Activated CD8-positive, alpha-beta T cell treated with anti-CD3 and anti-CD28 coated beads, Interleukin-2, amount 10 ng/mL, durations not matched to agents 7 days and 5 days (primary cell): Measurements from ENCODE around the gene HTRA1. TPM values are rescaled to one million over a fixed set of nuclear protein-coding genes. Genes with fewer than 3 reads are reported as not detected.

Source experiments
- ATAC-seq: fragments of 150-1000 bp; cut with Tn5 transposase; one replicate; pipeline ENCODE4 v1.10.0; 2021; ENCODE audit warnings: moderate library complexity
- CTCF ChIA-PET: fragments of 350-600 bp; sonication (Branson Sonifier 250); formaldehyde crosslinking; loops from one replicate; lab custom pipeline; 2021; ENCODE audit warnings: antibody characterized with exemption; lab: Charles Lee
- POLR2A ChIA-PET: fragments of 350-600 bp; sonication (Branson Sonifier 250); formaldehyde crosslinking; loops from one replicate; lab custom pipeline; 2021; ENCODE audit warnings: antibody characterized with exemption; lab: Charles Lee
- DNase-seq: peaks from one replicate; pipeline ENCODE4 v3.0.0-alpha.2; 2020
- H3K27ac Mint-ChIP-seq: one replicate; pipeline ENCODE4 v1.8.0; 2021; ENCODE audit warnings: mild to moderate bottlenecking, mixed read lengths
- H3K27me3 Mint-ChIP-seq: one replicate; pipeline ENCODE4 v1.8.0; 2021; ENCODE audit warnings: low read depth, mixed read lengths
- H3K36me3 Mint-ChIP-seq: one replicate; pipeline ENCODE4 v1.8.0; 2021; ENCODE audit warnings: low read depth, mixed read lengths
- H3K4me1 Mint-ChIP-seq: one replicate; pipeline ENCODE4 v1.8.0; 2021; ENCODE audit warnings: low read depth, mixed read lengths
- H3K4me3 Mint-ChIP-seq: one replicate; pipeline ENCODE4 v1.8.0; 2021; ENCODE audit warnings: mild to moderate bottlenecking, mixed read lengths
- H3K9me3 Mint-ChIP-seq: one replicate; pipeline ENCODE4 v1.8.0; 2022; ENCODE audit warnings: mixed read lengths; ENCODE audit not compliant: insufficient read depth
- total RNA-seq, 2 experiments: library from RNA; stranded (reverse); gene quantifications; one replicate each; pipeline ENCODE4 v1.2.3, GENCODE V29; 2021

The HTRA1 gene
- total RNA-seq, result not detected

DNA sequence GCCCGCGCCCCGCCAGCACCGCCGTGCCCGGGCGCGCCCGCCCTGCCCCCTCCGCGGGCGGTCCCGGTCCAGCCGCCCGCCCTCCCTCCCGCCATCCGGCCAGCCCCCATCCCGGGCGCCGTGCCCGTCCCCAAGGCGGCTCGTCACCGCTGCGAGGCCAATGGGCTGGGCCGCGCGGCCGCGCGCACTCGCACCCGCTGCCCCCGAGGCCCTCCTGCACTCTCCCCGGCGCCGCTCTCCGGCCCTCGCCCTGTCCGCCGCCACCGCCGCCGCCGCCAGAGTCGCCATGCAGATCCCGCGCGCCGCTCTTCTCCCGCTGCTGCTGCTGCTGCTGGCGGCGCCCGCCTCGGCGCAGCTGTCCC lies at the start of gene HTRA1:
Gene HTRA1 (plus strand): TSS at position 187 of the 362 bp plus-strand sequence. CDS start 100 bp downstream, at position 287.
- H3K4me1 Mint-ChIP-seq, result peaks cover 8% of the 10 kb centered on the region
- no peak for DNase-seq
- peak; percentile 34 for ATAC-seq
- H3K27me3 Mint-ChIP-seq, result peaks cover 75% of the 10 kb centered on the region
- no peaks in the 10 kb centered on the region for H3K9me3 Mint-ChIP-seq
- ChIA-PET CTCF (no interaction called here), POLR2A (no interaction called here)
- no peaks in the 10 kb centered on the region for H3K36me3 Mint-ChIP-seq
- no peak within 1 kb of the TSS for H3K27ac Mint-ChIP-seq
- peak within 1 kb of the TSS; percentile 63 for H3K4me3 Mint-ChIP-seq

DNA sequence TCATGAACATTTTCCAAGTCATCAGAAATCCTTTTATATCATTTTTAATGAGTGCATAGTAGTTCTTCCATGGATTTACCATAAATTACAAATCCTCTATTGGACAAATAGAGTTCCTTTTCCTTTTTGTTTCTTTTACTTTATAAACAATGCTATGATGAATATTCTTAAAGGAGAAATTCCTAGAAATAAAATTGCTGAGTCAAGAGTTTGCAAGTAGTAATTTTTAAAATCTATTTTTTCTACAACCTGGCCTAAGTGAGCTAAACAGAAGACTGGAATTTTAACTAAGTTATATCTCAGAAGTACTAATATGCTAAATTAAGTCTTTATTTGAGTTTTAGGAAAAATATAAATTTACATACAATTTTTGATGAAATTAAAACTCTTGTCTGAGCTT lies 48.0 kb upstream of the HTRA1 start:
- no peak overlapping the region for H3K27ac Mint-ChIP-seq
- H3K36me3 Mint-ChIP-seq, result peaks cover 42% of the 10 kb centered on the region
- ATAC-seq, result no peak
- peaks cover 25% of the 10 kb centered on the region for H3K4me1 Mint-ChIP-seq
- ChIA-PET CTCF (no interaction called here), POLR2A (no interaction called here)
- DNase-seq, result no peak
- H3K9me3 Mint-ChIP-seq, result no peaks in the 10 kb centered on the region
- no peaks in the 10 kb centered on the region for H3K27me3 Mint-ChIP-seq
- no peak overlapping the region for H3K4me3 Mint-ChIP-seq

DNA sequence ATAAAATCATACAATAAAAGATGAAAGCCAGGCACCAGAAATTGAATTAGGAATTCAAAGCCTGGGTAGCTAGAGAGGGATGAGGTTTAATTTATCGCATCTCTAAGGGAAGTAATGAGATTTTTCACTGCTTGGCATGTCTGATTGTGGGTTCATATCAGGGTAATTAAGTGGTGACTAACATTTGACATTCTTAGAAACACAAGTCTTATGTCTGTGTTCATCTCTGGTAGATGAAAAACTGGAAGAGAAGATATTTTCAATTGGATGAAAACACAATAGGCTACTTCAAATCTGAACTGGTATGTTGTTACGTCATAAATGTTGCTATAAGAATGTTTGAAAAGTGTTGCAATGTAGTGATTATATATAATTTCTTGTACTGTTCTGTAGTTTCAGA lies 43.7 kb upstream of the HTRA1 start:
- H3K4me3 Mint-ChIP-seq, result no peak overlapping the region

DNA sequence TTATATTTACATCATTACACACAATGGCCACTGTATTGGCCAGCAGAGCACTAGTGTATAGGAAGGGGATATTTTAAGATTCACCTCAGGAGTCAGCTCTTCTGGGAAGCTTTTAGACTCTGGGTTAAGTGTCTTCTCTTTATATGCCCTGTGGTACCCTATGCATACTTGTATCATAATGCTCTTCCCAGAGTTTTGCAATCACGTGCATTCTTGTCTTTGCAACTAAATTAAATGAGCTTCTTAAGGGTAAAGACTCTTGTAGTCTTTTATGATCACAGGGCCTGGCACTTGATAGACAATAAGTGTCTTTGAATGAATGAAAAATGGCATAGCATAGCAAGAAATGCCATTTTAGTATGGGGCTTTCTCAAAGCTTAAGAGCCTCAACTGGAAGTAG lies 42.3 kb upstream of the HTRA1 start:
- no peaks in the 10 kb centered on the region for H3K27me3 Mint-ChIP-seq
- DNase-seq, result no peak
- H3K4me1 Mint-ChIP-seq, result peaks cover 61% of the 10 kb centered on the region
- ChIA-PET CTCF (interaction anchor here (0.7 to 1.7 kb wide), 6 partner anchors 15 to 76 kb away, joined by 3 to 5 read pairs (median 4); partner anchors contain the start of gene PLEKHA1), POLR2A (no interaction called here)
- no peak for ATAC-seq
- H3K9me3 Mint-ChIP-seq, result no peaks in the 10 kb centered on the region
- peaks cover 56% of the 10 kb centered on the region for H3K36me3 Mint-ChIP-seq
- H3K4me3 Mint-ChIP-seq, result no peak overlapping the region
- H3K27ac Mint-ChIP-seq, result no peak overlapping the region

More for the DNA sequence above, 43.7 kb upstream of the HTRA1 start:
- Mint-ChIP-seq H3K36me3 (peaks cover 57% of the 10 kb centered on the region), H3K27me3 (no peaks in the 10 kb centered on the region), H3K27ac (no peak overlapping the region), H3K4me1 (peaks cover 57% of the 10 kb centered on the region), H3K9me3 (no peaks in the 10 kb centered on the region)
- ATAC-seq, result no peak
- no peak for DNase-seq
- CTCF ChIA-PET, result no interaction called here
- POLR2A ChIA-PET, result no interaction called here

DNA sequence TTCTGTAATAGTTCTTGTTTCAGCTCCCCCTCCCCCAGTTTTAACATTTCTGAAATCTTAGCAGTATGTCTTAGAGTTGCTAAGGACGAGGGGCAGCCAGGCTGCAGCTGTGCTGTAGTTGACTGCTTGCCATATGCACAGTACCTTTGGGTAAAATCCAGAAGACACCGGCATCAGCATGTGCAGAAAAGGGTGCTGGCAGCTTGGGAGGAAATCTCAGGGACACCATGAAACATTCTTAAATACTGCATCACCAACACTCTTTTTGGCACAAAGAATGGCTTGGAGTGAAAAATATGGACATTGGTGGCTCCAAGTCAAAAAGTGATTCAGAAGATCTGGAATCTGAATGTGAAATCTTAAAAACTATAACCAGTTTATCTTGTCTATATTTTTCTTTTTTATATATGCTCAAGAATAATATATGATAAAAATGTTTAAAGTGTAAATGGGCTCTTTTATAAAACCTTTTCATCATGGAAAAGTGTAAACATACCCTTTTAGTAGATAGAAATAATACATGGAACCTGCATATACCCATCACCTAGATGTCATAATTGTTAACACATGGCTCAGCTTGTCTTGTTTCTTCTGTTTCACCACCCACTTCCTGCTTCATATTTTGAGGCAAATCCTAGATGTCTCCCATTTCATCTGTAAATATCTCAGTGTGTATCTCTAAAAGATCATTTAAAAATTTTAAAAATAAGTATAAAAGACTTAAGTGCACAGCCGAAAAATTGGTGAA lies 41.3 kb upstream of the HTRA1 start:
- no peak overlapping the region for H3K4me3 Mint-ChIP-seq
- peaks cover 47% of the 10 kb centered on the region for H3K36me3 Mint-ChIP-seq
- ChIA-PET CTCF (interaction anchor here (1.0 to 1.7 kb wide), 5 partner anchors 14 to 145 kb away, joined by 3 to 5 read pairs (median 4); no protein-coding TSS in a partner anchor), POLR2A (no interaction called here)
- H3K27ac Mint-ChIP-seq, result no peak overlapping the region
- DNase-seq (no peak), ATAC-seq (no peak)
- no peaks in the 10 kb centered on the region for H3K27me3 Mint-ChIP-seq
- H3K9me3 Mint-ChIP-seq, result no peaks in the 10 kb centered on the region
- peaks cover 63% of the 10 kb centered on the region for H3K4me1 Mint-ChIP-seq

DNA sequence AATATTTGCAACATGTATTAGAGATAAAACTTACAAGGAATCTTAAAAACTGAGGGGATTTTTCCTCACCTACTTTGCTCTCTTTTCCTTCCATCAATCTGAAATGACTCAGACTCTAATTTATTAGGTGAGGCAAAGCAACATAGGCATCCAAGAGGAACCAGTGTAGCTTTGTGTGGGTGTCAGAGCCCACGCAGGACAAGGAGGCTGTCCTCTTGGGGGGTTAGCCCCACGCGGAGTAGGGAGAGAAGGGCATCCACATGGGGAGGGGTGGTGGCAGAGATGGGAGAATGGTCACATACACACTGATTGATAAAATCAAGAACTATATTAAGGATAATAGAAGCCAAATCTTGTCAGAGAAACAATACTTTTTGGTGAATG lies 40.7 kb upstream of the HTRA1 start:
- Mint-ChIP-seq H3K27ac (peak overlapping the region; percentile 42), H3K4me3 (no peak overlapping the region), H3K9me3 (no peaks in the 10 kb centered on the region), H3K36me3 (peaks cover 45% of the 10 kb centered on the region), H3K4me1 (peaks cover 62% of the 10 kb centered on the region), H3K27me3 (no peaks in the 10 kb centered on the region)
- POLR2A ChIA-PET, result no interaction called here
- CTCF ChIA-PET, result no interaction called here
- ATAC-seq, result no peak
- no peak for DNase-seq

DNA sequence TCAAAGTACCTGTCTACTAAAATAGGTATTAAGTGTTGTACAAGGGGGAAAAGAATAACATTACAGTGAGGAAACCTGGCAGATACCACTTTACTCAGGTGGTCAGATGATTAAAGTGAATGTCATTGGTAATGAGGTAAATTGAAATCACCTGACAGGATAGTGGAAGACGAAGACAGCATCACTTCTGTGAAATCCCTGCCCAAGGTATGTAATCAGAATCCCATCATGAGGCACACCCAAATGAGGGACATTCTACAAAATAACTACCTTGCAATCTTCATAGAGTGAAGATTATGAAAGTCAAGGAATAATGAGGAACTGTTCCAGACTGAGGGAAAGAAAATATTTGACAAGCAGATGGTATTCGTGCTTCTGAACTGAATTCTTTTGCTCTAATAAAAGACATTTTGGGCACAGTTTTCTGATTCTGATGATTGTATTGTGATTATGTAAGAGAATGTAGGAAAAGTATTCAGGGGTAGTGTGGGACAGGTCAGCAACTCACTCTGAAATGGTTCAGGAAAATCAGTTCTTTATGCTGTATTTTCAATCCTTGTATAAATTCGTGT lies 40.2 kb upstream of the HTRA1 start:
- ATAC-seq, result no peak
- ChIA-PET POLR2A (no interaction called here), CTCF (interaction anchor here (1.1 to 1.7 kb wide), 2 partner anchors 12 to 14 kb away, joined by 3 to 5 read pairs; no protein-coding TSS in a partner anchor)
- Mint-ChIP-seq H3K27ac (peak overlapping the region; percentile 53), H3K27me3 (no peaks in the 10 kb centered on the region), H3K4me3 (peak overlapping the region; percentile 2), H3K9me3 (no peaks in the 10 kb centered on the region), H3K36me3 (peaks cover 43% of the 10 kb centered on the region), H3K4me1 (peaks cover 57% of the 10 kb centered on the region)
- DNase-seq, result no peak

DNA sequence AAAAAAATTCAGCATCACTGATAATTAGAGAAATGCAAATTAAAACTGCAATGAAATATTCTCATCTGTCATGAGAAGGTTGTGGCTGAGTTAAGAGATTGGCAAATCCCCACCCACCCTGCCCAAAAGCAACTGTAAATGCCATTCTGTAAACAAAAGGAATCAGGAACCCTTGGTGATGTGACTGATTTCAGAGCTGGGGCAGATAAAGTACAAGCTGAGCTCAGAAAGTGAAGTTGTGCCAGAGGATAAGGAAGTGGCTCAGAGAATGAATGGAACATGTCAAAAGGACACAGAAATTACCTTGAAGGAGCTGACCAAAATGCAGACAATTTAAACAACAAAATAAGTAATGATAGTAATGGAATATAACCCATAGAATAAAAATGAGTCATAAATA lies 39.6 kb upstream of the HTRA1 start:
- DNase-seq (no peak), ATAC-seq (no peak)
- Mint-ChIP-seq H3K4me3 (no peak overlapping the region), H3K36me3 (peaks cover 37% of the 10 kb centered on the region), H3K4me1 (peaks cover 54% of the 10 kb centered on the region), H3K9me3 (no peaks in the 10 kb centered on the region), H3K27me3 (no peaks in the 10 kb centered on the region), H3K27ac (peak overlapping the region; percentile 48)
- ChIA-PET POLR2A (no interaction called here), CTCF (interaction anchor here (0.6 to 1.7 kb wide), 4 partner anchors 11 to 821 kb away, joined by 3 to 5 read pairs (median 3); no protein-coding TSS in a partner anchor)

DNA sequence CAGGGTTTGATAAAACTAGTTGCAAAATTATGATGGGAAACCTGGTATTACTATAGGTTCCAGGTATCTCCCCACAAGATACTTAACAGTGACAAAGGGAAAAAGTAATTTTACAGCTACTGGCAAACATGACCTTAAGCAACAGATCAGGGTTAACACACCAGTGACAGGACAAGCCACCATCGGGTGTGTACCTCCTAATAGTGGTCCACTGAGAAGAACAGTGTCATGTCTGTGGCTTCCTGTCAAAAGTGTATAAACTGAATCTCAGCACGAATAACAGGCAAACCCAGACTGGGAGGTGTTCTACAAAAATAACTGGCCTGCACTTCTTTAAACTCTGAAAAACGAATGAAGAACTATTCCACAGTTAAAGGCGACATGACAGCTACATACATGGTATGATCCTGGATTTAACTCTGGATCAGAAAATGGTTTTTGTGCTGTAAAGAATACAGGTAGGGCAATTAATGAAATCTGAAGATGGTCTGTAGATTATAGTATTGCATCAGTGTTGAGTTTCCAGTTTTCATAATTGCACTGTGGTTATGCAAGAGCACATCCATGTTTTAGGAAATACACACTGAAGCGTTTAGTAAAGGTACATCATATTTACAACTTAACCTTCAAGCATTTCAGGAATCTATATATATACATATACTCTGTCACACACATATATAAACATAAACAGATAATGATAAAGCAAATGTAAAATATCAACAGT lies 38.9 kb upstream of the HTRA1 start:
- Mint-ChIP-seq H3K27ac (peak overlapping the region; percentile 69), H3K4me3 (peak overlapping the region; percentile 43), H3K36me3 (peaks cover 37% of the 10 kb centered on the region), H3K27me3 (no peaks in the 10 kb centered on the region), H3K9me3 (no peaks in the 10 kb centered on the region), H3K4me1 (peaks cover 53% of the 10 kb centered on the region)
- POLR2A ChIA-PET, result interaction anchor here (0.6 kb wide), 1 partner anchor 19 kb away, joined by 3 read pairs; no protein-coding TSS in a partner anchor
- CTCF ChIA-PET, result interaction anchor here (0.6 to 1.7 kb wide), 4 partner anchors 11 to 820 kb away, joined by 3 to 5 read pairs (median 3); no protein-coding TSS in a partner anchor
- ATAC-seq (peak; percentile 88), DNase-seq (peak; percentile 39)

DNA sequence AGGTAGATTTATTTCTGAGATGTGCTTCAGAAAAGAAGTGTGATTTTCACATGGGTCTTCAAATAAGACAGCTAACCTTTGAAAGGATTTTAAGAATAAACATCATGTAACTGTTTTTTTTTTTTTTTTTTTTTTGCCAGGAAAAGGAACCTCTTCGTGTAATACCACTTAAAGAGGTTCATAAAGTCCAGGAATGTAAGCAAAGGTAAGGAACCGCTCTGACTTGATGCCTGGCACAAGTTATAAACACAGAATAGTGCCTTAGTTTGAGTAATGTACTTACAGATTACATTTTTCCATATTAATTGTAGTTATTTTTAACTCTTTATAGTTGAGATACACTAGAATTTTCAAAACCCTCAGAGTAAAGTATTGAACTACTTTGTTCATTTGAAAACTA lies 37.3 kb upstream of the HTRA1 start:
- CTCF ChIA-PET, result interaction anchor here (0.8 to 2.0 kb wide), 5 partner anchors 12 to 141 kb away, joined by 3 to 7 read pairs (median 4); no protein-coding TSS in a partner anchor
- no peak for DNase-seq
- Mint-ChIP-seq H3K36me3 (peaks cover 24% of the 10 kb centered on the region), H3K27ac (no peak overlapping the region), H3K4me3 (no peak overlapping the region), H3K4me1 (peaks cover 46% of the 10 kb centered on the region), H3K9me3 (no peaks in the 10 kb centered on the region), H3K27me3 (no peaks in the 10 kb centered on the region)
- no peak for ATAC-seq
- POLR2A ChIA-PET, result no interaction called here

DNA sequence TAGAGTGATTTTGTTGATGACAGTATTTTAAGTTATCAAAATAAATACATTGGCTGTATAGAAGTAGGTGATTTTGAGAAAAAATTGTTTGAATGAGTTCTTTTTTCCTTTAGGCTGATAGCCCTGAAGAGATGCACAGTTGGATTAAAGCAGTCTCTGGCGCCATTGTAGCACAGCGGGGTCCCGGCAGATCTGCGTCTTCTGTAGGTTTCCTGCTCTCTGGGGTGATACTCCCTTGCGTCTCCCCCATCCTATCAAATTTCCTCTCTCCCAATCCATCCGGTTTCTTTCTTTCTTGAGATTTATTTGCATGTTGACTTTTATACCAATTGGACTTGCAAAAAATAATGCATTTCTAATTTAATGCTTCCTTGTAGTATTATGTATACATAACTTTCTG lies 34.5 kb upstream of the HTRA1 start:
- H3K9me3 Mint-ChIP-seq, result no peaks in the 10 kb centered on the region
- ChIA-PET CTCF (no interaction called here), POLR2A (no interaction called here)
- ATAC-seq (no peak), DNase-seq (no peak)
- H3K27me3 Mint-ChIP-seq, result no peaks in the 10 kb centered on the region
- peaks cover 13% of the 10 kb centered on the region for H3K36me3 Mint-ChIP-seq
- H3K27ac Mint-ChIP-seq, result peak overlapping the region; percentile 39
- no peak overlapping the region for H3K4me3 Mint-ChIP-seq
- H3K4me1 Mint-ChIP-seq, result peaks cover 23% of the 10 kb centered on the region
